SK-N-SH (cell line): ENCODE data around the gene NRF1. TPM values are rescaled to one million over a fixed set of nuclear protein-coding genes. Genes with fewer than 3 reads are reported as not detected.

Source experiments
- CTCF ChIA-PET: fragments of 300-600, 350-600 bp; formaldehyde crosslinking; extraction: SDS; loops from one replicate; lab custom pipeline; 2021; lab: Yijun Ruan, JAX
- POLR2A ChIA-PET: fragments of 350-600 bp; sonication (Branson Sonifier 250); formaldehyde crosslinking; extraction: SDS; loops from one replicate; lab custom pipeline; 2020; ENCODE audit warnings: antibody characterized with exemption, inconsistent platforms; lab: Yijun Ruan, JAX
- DNase-seq: peaks from one replicate; pipeline ENCODE4 v3.0.0; 2012
- H2AFZ ChIP-seq: fragments of 200-600 bp; sonication (generic); 2 replicates; pipeline ENCODE4 v1.8.1; 2016; ENCODE audit warnings: antibody characterized with exemption, mild to moderate bottlenecking, low read depth
- H3F3A ChIP-seq: fragments of 200-600 bp; sonication (generic); replicated peaks from 2 replicates; pipeline ENCODE3; 2016; ENCODE audit warnings: antibody characterized with exemption, mild to moderate bottlenecking; ENCODE audit not compliant: insufficient read depth
- H3K27ac ChIP-seq, 2 experiments: fragments of 200-500 bp in 1 of 2; fragments of 200-600 bp in 1 of 2; sonication (Bioruptor generic) in 1 of 2; sonication (generic), shearing (Covaris generic) in 1 of 2; 2 replicates each; pipeline versions ENCODE4 v1.5.1 to v1.6.1; 2014 to 2016; ENCODE audit warnings: low read depth in 2 of 2, inconsistent platforms in 1 of 2, low read length in 1 of 2, mild to moderate bottlenecking in 1 of 2, mixed read lengths in 1 of 2
- H3K27me3 ChIP-seq: fragments of 200-600 bp; sonication (generic), shearing (Covaris generic); 2 replicates; pipeline ENCODE4 v1.6.1; 2016; ENCODE audit warnings: mixed run types; ENCODE audit not compliant: insufficient read depth
- H3K36me3 ChIP-seq, 2 experiments: fragments of 200-500 bp in 1 of 2; fragments of 200-600 bp in 1 of 2; sonication (Bioruptor generic) in 1 of 2; sonication (generic) in 1 of 2; replicated peaks in 1 of 2; 2 replicates each; pipeline versions ENCODE3 to v1.5.1; 2014 to 2016; ENCODE audit warnings: low read length in 1 of 2, mild to moderate bottlenecking in 1 of 2; ENCODE audit not compliant: insufficient read depth in 2 of 2, control insufficient read depth in 1 of 2
- H3K4me1 ChIP-seq, 2 experiments: fragments of 200-500 bp in 1 of 2; fragments of 200-600 bp in 1 of 2; sonication (Bioruptor generic) in 1 of 2; sonication (generic), shearing (Covaris generic) in 1 of 2; 2 replicates each; pipeline versions ENCODE4 v1.5.1 to v1.6.1; 2014 to 2016; ENCODE audit warnings: low read depth in 1 of 2, low read length in 1 of 2, mixed run types in 1 of 2; ENCODE audit not compliant: insufficient read depth in 2 of 2, control insufficient read depth in 1 of 2
- H3K4me2 ChIP-seq: fragments of 200-600 bp; sonication (generic), shearing (Covaris generic); 2 replicates; pipeline ENCODE4 v1.6.1; 2017; ENCODE audit warnings: mixed run types
- H3K4me3 ChIP-seq, 2 experiments: fragments of 200-500 bp in 1 of 2; fragments of 200-600 bp in 1 of 2; sonication (Bioruptor generic) in 1 of 2; sonication (generic), shearing (Covaris generic) in 1 of 2; 2 replicates each; pipeline versions ENCODE4 v1.5.1 to v1.8.1; 2014 to 2016; ENCODE audit warnings: low read depth in 2 of 2, inconsistent platforms in 1 of 2, low read length in 1 of 2, mild to moderate bottlenecking in 1 of 2, mixed read lengths in 1 of 2, moderate library complexity in 1 of 2
- H3K79me2 ChIP-seq: fragments of 200-600 bp; sonication (generic); 2 replicates; pipeline ENCODE4 v1.8.1; 2017; ENCODE audit warnings: mild to moderate bottlenecking; ENCODE audit not compliant: insufficient read depth
- H3K9ac ChIP-seq: fragments of 200-600 bp; sonication (generic); 2 replicates; pipeline ENCODE4 v1.6.1; 2017; ENCODE audit warnings: mixed run types
- H3K9me2 ChIP-seq: fragments of 200-600 bp; sonication (generic); 2 replicates; pipeline ENCODE4 v1.6.1; 2017; ENCODE audit warnings: mixed run types
- H3K9me3 ChIP-seq: fragments of 200-600 bp; sonication (generic); 2 replicates; pipeline ENCODE4 v1.6.1; 2017; ENCODE audit warnings: mixed run types, mild to moderate bottlenecking, moderate library complexity
- H4K20me1 ChIP-seq: fragments of 200-600 bp; sonication (generic); 2 replicates; pipeline ENCODE4 v1.6.1; 2017; ENCODE audit warnings: mild to moderate bottlenecking, mixed run types; ENCODE audit not compliant: insufficient read depth
- CTCF ChIP-seq: fragments of 200-600 bp; sonication (generic); IDR thresholded peaks from 2 replicates; pipeline ENCODE4 v1.6.1; 2017; ENCODE audit warnings: antibody characterized with exemption, mild to moderate bottlenecking, moderate library complexity
- EP300 ChIP-seq, 2 experiments: IDR thresholded peaks; 2 replicates each; pipeline versions ENCODE4 v1.4.0 to v1.6.1; 2012; ENCODE audit warnings: borderline replicate concordance in 1 of 2, low read depth in 1 of 2, low read length in 1 of 2
- GABPA ChIP-seq: IDR thresholded peaks from 2 replicates; pipeline ENCODE4 v1.4.0; 2012; ENCODE audit warnings: low read depth, mild to moderate bottlenecking
- GATA2 ChIP-seq: sonication (generic); formaldehyde crosslinking; IDR thresholded peaks from 2 replicates; pipeline ENCODE4 v1.5.0; 2020; ENCODE audit warnings: mild to moderate bottlenecking, missing genetic modification reagents
- IRF3 ChIP-seq: fragments of 150-350 bp; IDR thresholded peaks from 2 replicates; pipeline ENCODE4 v1.6.1; 2016; ENCODE audit warnings: mild to moderate bottlenecking, low read depth, low read length
- MEF2A ChIP-seq: IDR thresholded peaks from 2 replicates; pipeline ENCODE4 v1.4.0; 2012; ENCODE audit warnings: low read depth, borderline replicate concordance
- NRF1 ChIP-seq: IDR thresholded peaks from 2 replicates; pipeline ENCODE4 v1.6.1; 2012; ENCODE audit warnings: low read depth, mild to moderate bottlenecking, low read length
- PBX3 ChIP-seq: IDR thresholded peaks from 2 replicates; pipeline ENCODE4; 2012
- POLR2AphosphoS5 ChIP-seq: IDR thresholded peaks from 2 replicates; pipeline ENCODE4 v1.6.1; 2012; ENCODE audit warnings: low read depth, low read length
- REST ChIP-seq: IDR thresholded peaks from 2 replicates; pipeline ENCODE4 v1.6.1; 2012; ENCODE audit warnings: mild to moderate bottlenecking, low read depth, low read length, moderate library complexity
- RFX5 ChIP-seq: IDR thresholded peaks from 2 replicates; pipeline ENCODE4 v1.6.1; 2012; ENCODE audit warnings: mild to moderate bottlenecking, improper control_type of control experiment, low read length
- SMC3 ChIP-seq: IDR thresholded peaks from 2 replicates; pipeline ENCODE4 v1.6.1; 2012; ENCODE audit warnings: low read depth, low read length, improper control_type of control experiment
- TAF1 ChIP-seq: IDR thresholded peaks from 2 replicates; pipeline ENCODE4 v1.6.1; 2012; ENCODE audit warnings: low read depth, mild to moderate bottlenecking, low read length, moderate library complexity, borderline replicate concordance
- USF2 ChIP-seq: fragments of 150-350 bp; IDR thresholded peaks from 2 replicates; pipeline ENCODE4 v1.6.1; 2017; ENCODE audit warnings: antibody characterized with exemption, low read length, low read depth, borderline replicate concordance
- YY1 ChIP-seq: IDR thresholded peaks from 2 replicates; pipeline ENCODE4 v1.4.0; 2012; ENCODE audit warnings: low read depth, mild to moderate bottlenecking
- ZBTB33 ChIP-seq: IDR thresholded peaks from 2 replicates; pipeline ENCODE4 v1.4.0; 2012; ENCODE audit warnings: low read depth, borderline replicate concordance
- WGBS: methylation state at CpG from one replicate; pipeline ENCODE4 v1.1.6; 2017; ENCODE audit warnings: low lambda C conversion rate; 5-methylcytosine and 5-hydroxymethylcytosine counted together
- polyA plus RNA-seq, 3 experiments: library from polyadenylated mRNA; depleted of rRNA; stranded (reverse); fragments of >200 nt; gene quantifications; 2 replicates each; pipeline ENCODE4 v1.2.3, GENCODE V29; 2012

NRF1 gene
- polyA plus RNA-seq, 1 of the 3 experiments (the other 2 are of a cell fraction), result 10.9 TPM

- WGBS, result 100% methylated on average over 1 of the region's 1 CpG
- CTCF ChIA-PET, result no interaction called here
- peaks cover 21 to 32% of the 10 kb centered on the region in 2 experiments for H3K36me3 ChIP-seq
These were observed 112.2 kb downstream of the NRF1 start for GRCh38 chr7:129723679-129724078.

More at GRCh38 chr7:129723679-129724078, 112.2 kb downstream of the NRF1 start:
- H2AFZ ChIP-seq, result no peak overlapping the region
- H3K9me2 ChIP-seq, result no peaks in the 10 kb centered on the region
- H3K27me3 ChIP-seq, result no peaks in the 10 kb centered on the region
- no peak overlapping the region for H3K4me2 ChIP-seq
- H4K20me1 ChIP-seq, result no peaks in the 10 kb centered on the region
- no peaks in the 10 kb centered on the region for H3F3A ChIP-seq
- no peak overlapping the region for H3K9ac ChIP-seq
- H3K79me2 ChIP-seq, result no peaks in the 10 kb centered on the region
- POLR2A ChIA-PET, result no interaction called here
- H3K4me1 ChIP-seq, result peaks cover 0 to 2% of the 10 kb centered on the region in 2 experiments; a peak in 1 of 4 replicates
- H3K27ac ChIP-seq, result no peak overlapping the region
- H3K4me3 ChIP-seq, result no peak overlapping the region
- no peak for DNase-seq
- no peak for TF ChIP-seq MEF2A
- no peak for TF ChIP-seq USF2
- no peak for TF ChIP-seq GATA2 (CRISPR knock-in tag)
- no peak for TF ChIP-seq TAF1
- no peak for TF ChIP-seq ZBTB33
- TF ChIP-seq SMC3, result no peak
- TF ChIP-seq YY1, result no peak
- no peak for TF ChIP-seq NRF1
- TF ChIP-seq GABPA, result no peak
- no peak for TF ChIP-seq EP300 (IDR thresholded peaks at IDR 0.05; ENCODE audit: borderline replicate concordance in 1 of 2, low read depth in 1 of 2, low read length in 1 of 2)
- no peak for TF ChIP-seq PBX3
- TF ChIP-seq POLR2AphosphoS5, result no peak
- no peak for TF ChIP-seq CTCF
- no peak for TF ChIP-seq RFX5
- TF ChIP-seq IRF3, result no peak
- TF ChIP-seq REST, result no peak
- TF ChIP-seq, all 33 proteins: peak for 0
- H3K9me3 ChIP-seq, result no peaks in the 10 kb centered on the region
